NCI-H146 (cell line): ENCODE results near the gene ERBB3.

Source experiments
- DNase-seq: peaks from one replicate; lab custom pipeline; 2025; lab: John Stamatoyannopoulos, UW

ERBB3 gene

GRCh38 chr12:56115329-56115728 lies 35.4 kb downstream of the ERBB3 start:
- DNase-seq = no peak

- DNase-seq = peak; percentile 96
Measured at GRCh38 chr12:56116267-56117081, 36.5 kb downstream of the ERBB3 start, which contains the start of gene RPL41. RPL41 (plus strand) TSS chr12:56116633.

DNA sequence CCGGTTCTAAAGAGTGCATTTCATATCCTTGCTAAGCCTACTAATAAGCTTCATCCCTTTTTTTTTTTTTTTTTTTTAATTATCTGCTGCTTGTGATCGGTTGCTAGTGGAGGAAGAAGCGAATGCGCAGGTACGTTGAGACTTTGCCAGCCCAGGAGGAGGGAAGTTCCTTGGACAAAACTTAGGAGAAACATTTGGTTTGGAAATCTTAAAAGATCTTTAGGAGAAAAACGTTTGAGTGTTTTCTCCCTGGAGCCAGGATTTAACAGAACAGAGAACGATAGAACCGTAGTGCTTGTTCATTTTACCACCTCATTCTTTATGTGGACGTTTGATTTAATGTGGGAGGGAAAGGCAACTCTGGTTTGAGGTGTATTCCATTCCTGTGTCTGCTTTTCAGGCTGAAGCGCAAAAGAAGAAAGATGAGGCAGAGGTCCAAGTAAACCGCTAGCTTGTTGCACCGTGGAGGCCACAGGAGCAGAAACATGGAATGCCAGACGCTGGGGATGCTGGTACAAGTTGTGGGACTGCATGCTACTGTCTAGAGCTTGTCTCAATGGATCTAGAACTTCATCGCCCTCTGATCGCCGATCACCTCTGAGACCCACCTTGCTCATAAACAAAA lies 37.2 kb downstream of the ERBB3 start:
- DNase-seq = peak; percentile 41

DNA sequence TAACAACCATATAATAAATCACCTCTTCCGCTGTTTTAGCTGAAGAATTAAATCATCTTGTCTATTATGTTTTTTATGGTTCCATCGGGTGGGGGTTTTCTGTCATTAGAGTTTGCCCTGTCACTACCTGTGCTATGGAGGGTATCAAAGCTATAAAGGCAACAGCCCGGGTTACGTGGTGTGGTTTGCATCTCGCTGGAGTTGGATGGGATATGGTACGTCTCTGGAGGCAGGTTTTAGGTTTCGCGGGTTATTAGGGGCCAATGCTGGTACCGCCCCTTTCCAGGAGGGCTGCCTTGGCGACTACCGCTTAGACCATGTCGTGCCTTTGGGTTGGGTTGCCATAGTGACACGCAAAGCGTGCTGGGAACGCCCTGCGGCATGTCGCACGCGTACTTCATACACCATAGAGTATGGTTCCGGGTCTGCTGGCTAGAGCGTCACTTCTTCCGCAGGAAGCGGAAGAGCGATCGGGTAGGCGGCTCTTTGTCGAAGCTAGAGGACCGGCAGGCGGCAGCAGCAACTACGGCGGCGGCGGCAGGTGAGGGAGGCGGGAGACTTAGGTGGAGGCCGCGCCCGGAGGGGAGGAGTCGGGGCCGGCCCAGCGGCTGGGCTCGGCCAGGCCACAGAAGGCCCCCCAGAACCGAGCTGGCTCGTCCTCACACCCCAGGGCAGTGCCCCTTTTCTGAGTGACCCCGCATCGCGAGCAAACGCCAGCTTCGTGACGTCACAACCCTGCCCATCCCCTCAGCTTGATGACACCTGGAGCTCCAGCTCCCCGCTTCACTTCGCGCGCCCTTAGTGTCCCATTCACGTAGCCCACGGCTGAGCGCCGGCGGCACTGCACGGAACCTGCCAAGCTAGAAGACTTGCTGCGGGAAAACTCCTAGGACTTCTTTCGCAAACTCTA lies 38.1 kb downstream of the ERBB3 start, which contains the start of gene ZC3H10:
Gene ZC3H10 (plus strand): TSS at position 489 of the 910 bp plus-strand sequence. CDS start 2,297 bp downstream, outside the sequence.
- DNase-seq = peak; percentile 99

- peak; percentile 24 for DNase-seq
Measured at GRCh38 chr12:56118688-56119357, 38.9 kb downstream of the ERBB3 start.

DNA sequence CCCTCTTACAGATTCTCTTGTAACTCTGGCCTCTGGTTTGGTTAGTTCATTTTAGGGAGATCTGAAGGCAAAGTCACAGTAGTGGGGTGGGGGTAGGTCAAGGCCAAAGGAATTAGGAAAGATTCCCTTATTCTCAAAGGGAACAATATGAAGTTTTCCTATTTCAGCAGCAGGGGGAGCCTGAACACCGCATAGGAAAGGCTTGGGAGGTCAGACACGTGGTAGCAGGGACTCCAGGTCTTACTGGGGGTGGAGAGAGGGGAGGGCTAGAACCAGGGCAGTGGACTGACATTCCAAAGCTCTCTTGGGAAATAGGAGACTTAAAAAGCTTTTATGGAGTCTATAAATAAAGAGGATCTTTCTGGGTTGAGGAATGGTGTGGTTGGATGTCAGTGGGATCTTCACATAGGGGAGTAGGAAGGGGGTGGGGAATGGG lies 39.4 kb downstream of the ERBB3 start:
- DNase-seq = peak; percentile 90

DNA sequence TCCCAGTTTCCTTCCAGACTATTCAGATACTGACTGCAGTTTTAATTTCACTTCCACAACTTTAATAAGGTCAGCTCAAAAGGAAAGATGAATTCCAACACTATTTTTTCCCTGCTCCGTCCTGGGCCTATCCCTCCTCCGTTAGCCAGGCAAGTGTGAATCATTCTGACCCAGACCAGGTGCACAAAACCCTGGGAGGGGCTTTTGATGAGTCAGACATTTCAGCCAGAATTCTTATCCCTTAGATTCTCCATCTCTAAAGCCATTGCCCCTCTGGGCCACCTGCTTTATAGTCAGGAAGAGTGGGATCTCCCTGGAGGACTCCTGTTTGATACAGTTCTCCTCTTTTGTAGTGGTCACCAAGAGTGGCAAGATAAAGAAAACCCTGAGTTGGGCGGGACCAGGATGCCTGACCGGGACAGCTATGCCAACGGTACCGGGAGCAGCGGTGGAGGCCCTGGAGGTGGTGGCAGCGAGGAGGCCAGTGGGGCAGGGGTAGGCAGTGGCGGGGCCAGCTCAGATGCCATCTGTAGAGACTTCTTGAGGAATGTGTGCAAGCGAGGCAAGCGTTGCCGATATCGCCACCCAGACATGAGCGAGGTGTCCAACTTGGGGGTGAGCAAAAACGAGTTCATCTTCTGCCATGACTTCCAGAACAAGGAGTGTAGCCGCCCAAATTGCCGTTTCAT lies 40.3 kb downstream of the ERBB3 start:
- DNase-seq = no peak

- DNase-seq = no peak
Measured at GRCh38 chr12:56121204-56121870, 41.4 kb downstream of the ERBB3 start.

- DNase-seq = peak; percentile 79
Measured at GRCh38 chr12:56122637-56123036, 42.7 kb downstream of the ERBB3 start.

DNA sequence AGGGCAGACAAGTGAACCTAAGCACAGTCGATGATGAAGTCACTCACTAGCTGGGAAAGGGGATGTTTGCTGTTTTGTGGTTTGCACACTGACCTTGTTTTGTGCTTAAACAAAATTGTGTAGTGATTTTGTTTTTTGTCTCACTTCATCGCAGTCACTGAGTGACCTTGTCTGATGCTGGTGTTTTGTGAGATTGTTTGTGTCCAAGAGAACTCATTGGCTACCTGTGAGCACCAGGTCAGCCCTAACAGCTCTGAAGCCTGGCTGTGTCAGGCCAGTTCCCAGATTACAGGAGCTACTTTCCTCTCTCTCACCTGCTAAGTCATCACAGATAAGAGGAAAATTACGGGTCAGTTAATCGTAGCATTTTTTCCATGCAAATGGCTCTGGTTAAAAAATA lies 44.2 kb downstream of the ERBB3 start:
- DNase-seq = no peak

GRCh38 chr12:56126732-56127239 lies 46.8 kb downstream of the ERBB3 start:
- no peak for DNase-seq

DNA sequence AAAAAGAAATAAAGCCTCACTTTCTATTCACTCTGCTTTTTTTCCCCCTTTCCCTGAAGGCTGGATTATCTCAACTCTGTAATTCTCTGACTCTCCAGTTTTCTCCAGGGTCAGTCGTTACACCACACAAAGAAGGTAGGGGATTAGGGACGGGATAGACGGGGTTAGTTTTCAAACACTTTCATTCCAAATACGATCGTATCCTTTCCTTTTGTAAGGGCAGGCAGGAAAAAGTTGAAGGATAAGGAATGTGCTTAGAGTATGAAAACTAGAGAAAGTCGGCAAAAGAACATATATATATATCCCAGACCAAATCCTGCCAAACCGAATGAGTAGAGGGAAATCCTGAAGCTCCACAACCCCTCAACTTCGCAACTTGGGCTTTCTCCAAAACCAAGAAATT lies 47.5 kb downstream of the ERBB3 start:
- DNase-seq = no peak

DNA sequence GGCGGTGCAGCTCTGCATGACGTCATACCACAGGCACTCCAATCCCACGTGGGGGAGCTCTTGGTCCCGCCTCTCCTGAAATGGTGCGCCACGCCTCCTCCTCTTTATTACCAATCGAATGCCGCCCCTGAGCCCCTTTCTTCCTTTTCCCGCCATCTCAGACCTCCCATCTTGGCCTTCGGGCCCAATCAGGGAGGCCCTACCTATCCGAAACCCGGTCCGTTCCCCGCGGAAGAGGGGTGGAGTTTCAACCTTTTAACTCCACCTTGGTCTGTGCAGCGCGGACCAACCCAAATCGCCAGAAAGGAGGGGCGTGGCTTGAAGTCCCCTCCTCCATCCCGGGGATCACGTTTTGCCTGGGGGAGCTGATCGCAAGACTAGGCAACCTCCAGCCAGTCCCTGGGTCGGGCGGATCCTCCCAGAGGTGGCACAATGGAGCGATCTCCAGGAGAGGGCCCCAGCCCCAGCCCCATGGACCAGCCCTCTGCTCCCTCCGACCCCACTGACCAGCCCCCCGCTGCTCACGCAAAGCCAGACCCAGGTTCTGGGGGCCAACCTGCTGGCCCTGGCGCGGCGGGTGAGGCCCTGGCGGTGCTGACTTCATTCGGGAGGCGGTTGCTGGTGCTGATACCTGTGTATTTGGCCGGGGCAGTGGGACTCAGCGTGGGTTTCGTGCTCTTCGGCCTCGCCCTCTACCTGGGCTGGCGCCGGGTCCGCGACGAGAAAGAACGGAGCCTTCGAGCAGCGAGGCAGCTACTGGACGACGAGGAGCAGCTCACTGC lies 48.1 kb downstream of the ERBB3 start, which contains the start of gene ESYT1:
Gene ESYT1 (plus strand): TSS at position 380 of the 782 bp plus-strand sequence. CDS start 53 bp downstream, at position 433.
- peak; percentile 100 for DNase-seq

GRCh38 chr12:56128670-56129205 lies 48.8 kb downstream of the ERBB3 start:
- DNase-seq = no peak

- DNase-seq = peak; percentile 81
Measured at GRCh38 chr12:56129206-56129941, 49.4 kb downstream of the ERBB3 start.

- DNase-seq = no peak
Measured at GRCh38 chr12:56129942-56130495, 50.1 kb downstream of the ERBB3 start.

DNA sequence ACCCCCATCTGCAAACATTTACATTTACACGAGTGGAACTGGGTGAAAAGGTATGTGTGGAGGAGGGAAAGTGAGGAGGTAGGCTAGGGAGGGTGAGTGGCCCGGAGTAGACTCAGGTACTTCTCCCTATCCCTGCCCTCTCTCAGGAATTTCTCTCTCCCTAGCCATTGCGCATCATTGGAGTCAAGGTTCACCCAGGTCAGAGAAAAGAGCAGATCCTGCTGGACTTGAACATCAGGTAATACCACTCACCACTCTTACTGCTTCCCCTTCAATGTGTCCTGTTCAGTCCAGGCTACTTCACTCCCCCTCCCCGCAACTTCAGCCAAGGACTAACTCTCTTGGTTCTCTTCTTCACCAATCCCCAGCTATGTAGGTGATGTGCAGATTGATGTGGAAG lies 50.9 kb downstream of the ERBB3 start:
- no peak for DNase-seq

- DNase-seq = no peak
Measured at GRCh38 chr12:56134897-56135296, 54.9 kb downstream of the ERBB3 start.
